ENCODE results near the gene PAX2.

GRCh38 chr10:100874702-100875483 lies 129.5 kb downstream of the PAX2 start:
- TF ChIP-seq EZH2 (IDR thresholded peaks at IDR 0.05; ENCODE audit: insufficient read depth, poor library complexity, severe bottlenecking) (no peak), EZH2phosphoT487 (IDR thresholded peaks at IDR 0.05; ENCODE audit: insufficient read depth, low read depth) (no peak)
